Astrocyte (in vitro differentiated cells and primary cell): ENCODE measurements around the gene VCX2. TPM values are rescaled to one million over a fixed set of nuclear protein-coding genes. Genes with fewer than 3 reads are reported as not detected.

Experiments
- DNase-seq: peaks from one replicate; pipeline ENCODE4 v3.0.0-alpha.2; 2010; ENCODE audit warnings: low read depth
- FAIRE-seq: peaks from 2 replicates; lab custom pipeline; 2011; peaks lifted over from hg19 to GRCh38; lab: Jason Lieb, UNC
- H2AFZ ChIP-seq: 2 replicates; pipeline ENCODE4 v1.6.0; 2012; ENCODE audit warnings: low read depth, low read length, inconsistent platforms
- H3K27ac ChIP-seq: 2 replicates; pipeline ENCODE4 v1.5.1; 2011; ENCODE audit warnings: low read depth, low read length, inconsistent platforms
- H3K27me3 ChIP-seq: 2 replicates; pipeline ENCODE4 v1.6.0; 2011; ENCODE audit warnings: low read length, inconsistent platforms; ENCODE audit not compliant: insufficient read depth
- H3K36me3 ChIP-seq: 2 replicates; pipeline ENCODE4 v1.5.1; 2011; ENCODE audit warnings: low read length, inconsistent platforms; ENCODE audit not compliant: insufficient read depth
- H3K4me1 ChIP-seq: 2 replicates; pipeline ENCODE4 v1.5.1; 2011; ENCODE audit warnings: low read length, inconsistent platforms; ENCODE audit not compliant: insufficient read depth
- H3K4me2 ChIP-seq: 2 replicates; pipeline ENCODE4 v1.6.0; 2012; ENCODE audit warnings: low read length, inconsistent platforms
- H3K4me3 ChIP-seq: 2 replicates; pipeline ENCODE4 v1.5.1; 2011; ENCODE audit warnings: low read depth, mild to moderate bottlenecking, low read length, inconsistent platforms; ENCODE audit not compliant: insufficient read depth
- H3K79me2 ChIP-seq: 2 replicates; pipeline ENCODE4 v1.6.0; 2012; ENCODE audit warnings: mild to moderate bottlenecking, low read length, inconsistent platforms; ENCODE audit not compliant: insufficient read depth
- H3K9ac ChIP-seq: 2 replicates; pipeline ENCODE4 v1.6.0; 2012; ENCODE audit warnings: mild to moderate bottlenecking, low read length, inconsistent platforms
- H3K9me3 ChIP-seq: 2 replicates; pipeline ENCODE4 v1.5.1; 2012; ENCODE audit warnings: low read depth, mild to moderate bottlenecking, low read length, inconsistent platforms; ENCODE audit not compliant: insufficient read depth
- H4K20me1 ChIP-seq: 2 replicates; pipeline ENCODE4 v1.6.0; 2012; ENCODE audit warnings: low read length, inconsistent platforms; ENCODE audit not compliant: insufficient read depth
- H3K27ac Mint-ChIP-seq: one replicate; pipeline ENCODE4 v1.8.0; 2021; ENCODE audit warnings: mild to moderate bottlenecking, mixed read lengths; ENCODE audit not compliant: unreplicated experiment
- H3K27me3 Mint-ChIP-seq: one replicate; pipeline ENCODE4 v1.8.0; 2021; ENCODE audit warnings: low read depth, mixed read lengths; ENCODE audit not compliant: unreplicated experiment
- H3K36me3 Mint-ChIP-seq: one replicate; pipeline ENCODE4 v1.8.0; 2021; ENCODE audit warnings: low read depth, mixed read lengths; ENCODE audit not compliant: unreplicated experiment
- H3K4me1 Mint-ChIP-seq: one replicate; pipeline ENCODE4 v1.8.0; 2021; ENCODE audit warnings: low read depth, mixed read lengths; ENCODE audit not compliant: unreplicated experiment
- H3K4me3 Mint-ChIP-seq: one replicate; pipeline ENCODE4 v1.8.0; 2021; ENCODE audit warnings: mild to moderate bottlenecking, moderate library complexity, mixed read lengths; ENCODE audit not compliant: unreplicated experiment
- H3K9me3 Mint-ChIP-seq: one replicate; pipeline ENCODE4 v1.8.0; 2021; ENCODE audit warnings: mild to moderate bottlenecking, mixed read lengths; ENCODE audit not compliant: unreplicated experiment
- CTCF ChIP-seq: IDR thresholded peaks from 2 replicates; pipeline ENCODE4 v1.5.1; 2011; ENCODE audit warnings: low read depth, mild to moderate bottlenecking, inconsistent platforms, low read length, moderate library complexity; ENCODE audit not compliant: insufficient read depth
- EZH2 ChIP-seq: IDR thresholded peaks from 2 replicates; pipeline ENCODE4 v1.6.1; 2012; ENCODE audit warnings: mild to moderate bottlenecking, low read length, inconsistent platforms; ENCODE audit not compliant: insufficient read depth
- total RNA-seq: library from RNA; stranded (reverse); gene quantifications from 2 replicates; pipeline ENCODE4 v1.2.1, GENCODE V29; 2021

The VCX2 gene
- total RNA-seq, 1 donor from 2014 or later = not detected

GRCh38 chrX:8192276-8192675, 21.2 kb upstream of the VCX2 start:
- Histone ChIP-seq H3K27me3 (no peaks in the 10 kb centered on the region), H2AFZ (no peak overlapping the region), H3K4me2 (no peak overlapping the region), H3K4me3 (no peak overlapping the region), H4K20me1 (no peaks in the 10 kb centered on the region), H3K4me1 (no peaks in the 10 kb centered on the region), H3K9me3 (no peaks in the 10 kb centered on the region), H3K27ac (no peak overlapping the region), H3K79me2 (no peaks in the 10 kb centered on the region), H3K36me3 (no peaks in the 10 kb centered on the region), H3K9ac (no peak overlapping the region)
- peak; percentile 95 for FAIRE-seq
- no peaks in the 10 kb centered on the region for H3K9me3 Mint-ChIP-seq
- TF ChIP-seq EZH2 (no peak), CTCF (no peak)
- no peak overlapping the region for H3K27ac Mint-ChIP-seq
- no peaks in the 10 kb centered on the region for H3K27me3 Mint-ChIP-seq
- no peaks in the 10 kb centered on the region for H3K36me3 Mint-ChIP-seq
- no peak for DNase-seq
- no peak overlapping the region for H3K4me3 Mint-ChIP-seq
- H3K4me1 Mint-ChIP-seq = no peaks in the 10 kb centered on the region

- Histone ChIP-seq H3K27me3 (no peaks in the 10 kb centered on the region), H3K9me3 (no peaks in the 10 kb centered on the region), H3K4me1 (no peaks in the 10 kb centered on the region), H3K4me3 (no peak overlapping the region), H3K27ac (no peak overlapping the region), H3K4me2 (no peak overlapping the region), H4K20me1 (no peaks in the 10 kb centered on the region), H2AFZ (no peak overlapping the region), H3K79me2 (no peaks in the 10 kb centered on the region), H3K9ac (no peak overlapping the region), H3K36me3 (no peaks in the 10 kb centered on the region)
- Mint-ChIP-seq H3K27ac (no peak overlapping the region), H3K36me3 (no peaks in the 10 kb centered on the region), H3K9me3 (no peaks in the 10 kb centered on the region), H3K4me1 (no peaks in the 10 kb centered on the region), H3K27me3 (no peaks in the 10 kb centered on the region), H3K4me3 (no peak overlapping the region)
- no peak for FAIRE-seq
- TF ChIP-seq EZH2 = no peak
- no peak for TF ChIP-seq CTCF
- no peak for DNase-seq
Measured at GRCh38 chrX:8191022-8191421, 20.0 kb upstream of the VCX2 start.

- H3K4me2 ChIP-seq = no peak overlapping the region
- H3K9ac ChIP-seq = no peak overlapping the region
- H3K27ac ChIP-seq = no peak overlapping the region
- H4K20me1 ChIP-seq = no peaks in the 10 kb centered on the region
- H3K9me3 ChIP-seq = no peaks in the 10 kb centered on the region
- peak; percentile 69 for FAIRE-seq
- H3K4me1 ChIP-seq = no peaks in the 10 kb centered on the region
- H3K4me3 ChIP-seq = no peak overlapping the region
- no peaks in the 10 kb centered on the region for H3K36me3 ChIP-seq
- no peak overlapping the region for H3K27ac Mint-ChIP-seq
- H2AFZ ChIP-seq = no peak overlapping the region
- no peak for TF ChIP-seq EZH2
- TF ChIP-seq CTCF = no peak
- H3K4me1 Mint-ChIP-seq = peaks cover under 1% of the 10 kb centered on the region
- no peaks in the 10 kb centered on the region for H3K9me3 Mint-ChIP-seq
- H3K27me3 ChIP-seq = no peaks in the 10 kb centered on the region
- no peaks in the 10 kb centered on the region for H3K79me2 ChIP-seq
- DNase-seq = no peak
- H3K27me3 Mint-ChIP-seq = no peaks in the 10 kb centered on the region
- no peak overlapping the region for H3K4me3 Mint-ChIP-seq
- H3K36me3 Mint-ChIP-seq = no peaks in the 10 kb centered on the region
Measured at GRCh38 chrX:8190341-8190830, 19.3 kb upstream of the VCX2 start.
